ENCODE results near the gene STPG1.

DNA sequence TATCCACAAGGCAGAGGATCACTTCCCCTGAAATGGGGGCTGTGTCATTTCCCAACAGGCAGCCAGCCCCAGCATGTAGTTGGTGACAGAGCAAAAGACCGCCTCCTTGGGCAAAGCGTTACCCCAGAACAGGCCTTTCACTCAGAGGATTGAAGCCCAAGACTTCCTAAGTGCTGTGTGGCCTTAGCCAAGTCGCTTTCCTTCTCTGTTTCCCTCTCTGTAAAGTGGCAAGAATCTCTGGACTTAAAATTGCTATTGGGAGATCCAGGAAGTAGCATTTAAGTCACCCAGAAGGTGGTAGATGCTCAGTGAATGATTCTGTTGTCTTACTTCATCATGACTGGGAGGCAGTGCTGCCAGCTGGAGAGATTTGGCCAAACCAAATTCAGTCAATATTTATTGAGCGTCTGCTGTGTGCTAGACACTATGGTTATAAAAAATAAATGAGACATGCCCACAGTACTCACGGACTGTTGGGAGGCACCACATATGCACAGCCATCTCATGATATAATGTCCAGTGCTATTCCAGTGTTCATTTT is 37.3 kb upstream of the STPG1 start:
- TF ChIP-seq, protein P1, sequence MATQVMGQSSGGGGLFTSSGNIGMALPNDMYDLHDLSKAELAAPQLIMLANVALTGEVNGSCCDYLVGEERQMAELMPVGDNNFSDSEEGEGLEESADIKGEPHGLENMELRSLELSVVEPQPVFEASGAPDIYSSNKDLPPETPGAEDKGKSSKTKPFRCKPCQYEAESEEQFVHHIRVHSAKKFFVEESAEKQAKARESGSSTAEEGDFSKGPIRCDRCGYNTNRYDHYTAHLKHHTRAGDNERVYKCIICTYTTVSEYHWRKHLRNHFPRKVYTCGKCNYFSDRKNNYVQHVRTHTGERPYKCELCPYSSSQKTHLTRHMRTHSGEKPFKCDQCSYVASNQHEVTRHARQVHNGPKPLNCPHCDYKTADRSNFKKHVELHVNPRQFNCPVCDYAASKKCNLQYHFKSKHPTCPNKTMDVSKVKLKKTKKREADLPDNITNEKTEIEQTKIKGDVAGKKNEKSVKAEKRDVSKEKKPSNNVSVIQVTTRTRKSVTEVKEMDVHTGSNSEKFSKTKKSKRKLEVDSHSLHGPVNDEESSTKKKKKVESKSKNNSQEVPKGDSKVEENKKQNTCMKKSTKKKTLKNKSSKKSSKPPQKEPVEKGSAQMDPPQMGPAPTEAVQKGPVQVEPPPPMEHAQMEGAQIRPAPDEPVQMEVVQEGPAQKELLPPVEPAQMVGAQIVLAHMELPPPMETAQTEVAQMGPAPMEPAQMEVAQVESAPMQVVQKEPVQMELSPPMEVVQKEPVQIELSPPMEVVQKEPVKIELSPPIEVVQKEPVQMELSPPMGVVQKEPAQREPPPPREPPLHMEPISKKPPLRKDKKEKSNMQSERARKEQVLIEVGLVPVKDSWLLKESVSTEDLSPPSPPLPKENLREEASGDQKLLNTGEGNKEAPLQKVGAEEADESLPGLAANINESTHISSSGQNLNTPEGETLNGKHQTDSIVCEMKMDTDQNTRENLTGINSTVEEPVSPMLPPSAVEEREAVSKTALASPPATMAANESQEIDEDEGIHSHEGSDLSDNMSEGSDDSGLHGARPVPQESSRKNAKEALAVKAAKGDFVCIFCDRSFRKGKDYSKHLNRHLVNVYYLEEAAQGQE (IDR thresholded peaks at IDR 0.05; ENCODE audit: insufficient read depth in 1 of 2, low read depth in 2 of 2, low read length in 2 of 2): no peak
- TF ChIP-seq POLR2AphosphoS5 (IDR thresholded peaks at IDR 0.05; ENCODE audit: low read depth, low read length) (no peak), TAF1 (IDR thresholded peaks at IDR 0.05; ENCODE audit: borderline replicate concordance, insufficient read depth, low read length) (no peak), FOXP2 (optimal IDR thresholded peaks at IDR 0.05; ENCODE audit: borderline replicate concordance, extremely low read depth, extremely low read length, insufficient read depth) (no peak), SIN3A (IDR thresholded peaks at IDR 0.05; ENCODE audit: borderline replicate concordance, insufficient read depth, low read length) (no peak)
